NCI-H748 treated with DMSO at 0.1 percent for 48 hours (cell line): ENCODE results near the gene SLC18B1.
A peak's percentile ranks its signal among the peaks of the same experiment; 100 is the strongest.

ENCODE experiments used
- DNase-seq: peaks from one replicate; lab custom pipeline; 2025; lab: John Stamatoyannopoulos, UW

Gene SLC18B1

GRCh38 chr6:132797951-132798868 lies at the start of gene SLC18B1:
Gene SLC18B1, minus strand, starts transcription at chr6:132798637. Its CDS starts 181 bp downstream, at chr6:132798456.
- peak; percentile 67 for DNase-seq

GRCh38 chr6:132843316-132844035 lies 45.0 kb upstream of the SLC18B1 start:
- no peak for DNase-seq

- no peak for DNase-seq
Measured at GRCh38 chr6:132841966-132842365, 43.5 kb upstream of the SLC18B1 start.

GRCh38 chr6:132832891-132833290 lies 34.5 kb upstream of the SLC18B1 start:
- no peak for DNase-seq

GRCh38 chr6:132830334-132830751 lies 31.9 kb upstream of the SLC18B1 start:
- DNase-seq, result peak; percentile 64

- DNase-seq, result no peak
Measured at GRCh38 chr6:132820629-132821381, 22.4 kb upstream of the SLC18B1 start.

GRCh38 chr6:132819405-132820161 lies 21.1 kb upstream of the SLC18B1 start:
- no peak for DNase-seq

- DNase-seq, result no peak
Measured at GRCh38 chr6:132818404-132819359, 20.2 kb upstream of the SLC18B1 start.

GRCh38 chr6:132817554-132818403 lies 19.3 kb upstream of the SLC18B1 start:
- no peak for DNase-seq

GRCh38 chr6:132816660-132817059 lies 18.2 kb upstream of the SLC18B1 start:
- no peak for DNase-seq

GRCh38 chr6:132814716-132815570 lies 16.5 kb upstream of the SLC18B1 start:
- DNase-seq, result no peak

- peak; percentile 50 for DNase-seq
Measured at GRCh38 chr6:132813173-132813856, 14.9 kb upstream of the SLC18B1 start.

- DNase-seq, result peak; percentile 26
Measured at GRCh38 chr6:132812756-132813172, 14.3 kb upstream of the SLC18B1 start.

- no peak for DNase-seq
Measured at GRCh38 chr6:132812255-132812732, 13.9 kb upstream of the SLC18B1 start.

- DNase-seq, result no peak
Measured at GRCh38 chr6:132811276-132811675, 12.8 kb upstream of the SLC18B1 start.

GRCh38 chr6:132805548-132805947 lies 7.1 kb upstream of the SLC18B1 start:
- no peak for DNase-seq

- DNase-seq, result no peak
Measured at GRCh38 chr6:132804251-132804650, 5.8 kb upstream of the SLC18B1 start.

- DNase-seq, result no peak
Measured at GRCh38 chr6:132800656-132801055, 2.2 kb upstream of the SLC18B1 start.
